Measurements from ENCODE around the gene RPP40.

The RPP40 gene

GRCh38 chr6:4947716-4948115 lies 56.1 kb downstream of the RPP40 start:
- H3K9me3 ChIP-seq (ENCODE audit: control insufficient read depth, low read length) = no peaks in the 10 kb centered on the region
- DNase-seq = no peak
- H3K27ac ChIP-seq (ENCODE audit: low read length, poor library complexity, severe bottlenecking) = no peak overlapping the region
- no peak overlapping the region for H2BK120ac ChIP-seq (ENCODE audit: low read depth, low read length)
- H3K4me2 ChIP-seq (ENCODE audit: low read length, poor library complexity, severe bottlenecking) = no peak overlapping the region
- peaks cover 16% of the 10 kb centered on the region for H3K4me1 ChIP-seq (ENCODE audit: control insufficient read depth, insufficient read depth, low read depth, low read length)
- no peak overlapping the region for H3K23ac ChIP-seq (ENCODE audit: low read length in 2 of 2)
- no peak overlapping the region for H3K18ac ChIP-seq (ENCODE audit: low read depth in 1 of 2, low read length in 2 of 2)
- no peak overlapping the region for H3K4me3 ChIP-seq (ENCODE audit: insufficient read depth in 1 of 2, low read depth in 1 of 2, low read length in 2 of 2)
- no peak overlapping the region for H3K9ac ChIP-seq (ENCODE audit: low read length)
- peak overlapping the region in 1 of 2 experiments; percentile 40 for H2BK12ac ChIP-seq (ENCODE audit: low read length in 2 of 2)
- no peak overlapping the region for H2AFZ ChIP-seq (ENCODE audit: low read depth, low read length)
- no peak overlapping the region for H3K4ac ChIP-seq (ENCODE audit: low read depth in 1 of 2, low read length in 2 of 2)
- no peaks in the 10 kb centered on the region for H3K27me3 ChIP-seq (ENCODE audit: control insufficient read depth in 1 of 2, insufficient read depth in 1 of 2, low read length in 2 of 2)
- H2BK5ac ChIP-seq (ENCODE audit: low read depth, low read length, poor library complexity, severe bottlenecking) = no peak overlapping the region
- peak overlapping the region; percentile 31 for H4K91ac ChIP-seq (ENCODE audit: low read length)
- no peak overlapping the region for H2BK15ac ChIP-seq (ENCODE audit: low read depth, poor library complexity, severe bottlenecking)
- no peak overlapping the region for H2AK5ac ChIP-seq (ENCODE audit: low read length, severe bottlenecking)
- 88% methylated on average over 13 of the region's 13 CpGs for WGBS
- H4K8ac ChIP-seq (ENCODE audit: low read length) = no peak overlapping the region
- H3K36me3 ChIP-seq (ENCODE audit: control insufficient read depth in 1 of 2, insufficient read depth in 2 of 2, low read depth in 1 of 2, low read length in 2 of 2) = peaks cover 46 to 67% of the 10 kb centered on the region in 2 experiments
- H3K14ac ChIP-seq (ENCODE audit: low read length in 2 of 2) = no peak overlapping the region
- peaks cover 35% of the 10 kb centered on the region for H3K79me1 ChIP-seq (replicated peaks; ENCODE audit: low read length, poor library complexity, severe bottlenecking)

GRCh38 chr6:4946521-4946920 lies 57.3 kb downstream of the RPP40 start:
- H4K91ac ChIP-seq (ENCODE audit: low read length) = no peak overlapping the region
- H3K18ac ChIP-seq (ENCODE audit: low read depth in 1 of 2, low read length in 2 of 2) = no peak overlapping the region
- no peak overlapping the region for H2AFZ ChIP-seq (ENCODE audit: low read depth, low read length)
- no peak overlapping the region for H3K14ac ChIP-seq (ENCODE audit: low read length in 2 of 2)
- no peak overlapping the region for H3K4me2 ChIP-seq (ENCODE audit: low read length, poor library complexity, severe bottlenecking)
- no peak overlapping the region for H2AK5ac ChIP-seq (ENCODE audit: low read length, severe bottlenecking)
- H3K4me1 ChIP-seq (ENCODE audit: control insufficient read depth, insufficient read depth, low read depth, low read length) = peaks cover 19% of the 10 kb centered on the region
- DNase-seq = no peak
- H3K23ac ChIP-seq (ENCODE audit: low read length in 2 of 2) = no peak overlapping the region
- no peaks in the 10 kb centered on the region for H3K9me3 ChIP-seq (ENCODE audit: control insufficient read depth, low read length)
- H2BK120ac ChIP-seq (ENCODE audit: low read depth, low read length) = no peak overlapping the region
- WGBS = 99% methylated on average over 11 of the region's 11 CpGs
- no peak overlapping the region for H4K8ac ChIP-seq (ENCODE audit: low read length)
- peaks cover 40 to 58% of the 10 kb centered on the region in 2 experiments for H3K36me3 ChIP-seq (ENCODE audit: control insufficient read depth in 1 of 2, insufficient read depth in 2 of 2, low read depth in 1 of 2, low read length in 2 of 2)
- H2BK5ac ChIP-seq (ENCODE audit: low read depth, low read length, poor library complexity, severe bottlenecking) = no peak overlapping the region
- no peak overlapping the region for H3K9ac ChIP-seq (ENCODE audit: low read length)
- no peak overlapping the region for H2BK15ac ChIP-seq (ENCODE audit: low read depth, poor library complexity, severe bottlenecking)
- H3K79me1 ChIP-seq (replicated peaks; ENCODE audit: low read length, poor library complexity, severe bottlenecking) = peaks cover 31% of the 10 kb centered on the region
- H3K4me3 ChIP-seq (ENCODE audit: insufficient read depth in 1 of 2, low read depth in 1 of 2, low read length in 2 of 2) = no peak overlapping the region
- no peak overlapping the region for H3K27ac ChIP-seq (ENCODE audit: low read length, poor library complexity, severe bottlenecking)
- H2BK12ac ChIP-seq (ENCODE audit: low read length in 2 of 2) = no peak overlapping the region
- no peaks in the 10 kb centered on the region for H3K27me3 ChIP-seq (ENCODE audit: control insufficient read depth in 1 of 2, insufficient read depth in 1 of 2, low read length in 2 of 2)
- no peak overlapping the region for H3K4ac ChIP-seq (ENCODE audit: low read depth in 1 of 2, low read length in 2 of 2)
